ES-I3 (cell line): ENCODE data around the gene SHROOM1.

Experiments
- H3K36me3 ChIP-seq: 2 replicates; pipeline ENCODE4 v1.6.1; 2013; ENCODE audit warnings: mild to moderate bottlenecking, low read length, control low read depth, moderate library complexity; ENCODE audit not compliant: insufficient read depth
- H3K4me1 ChIP-seq: 2 replicates; pipeline ENCODE4 v1.6.1; 2013; ENCODE audit warnings: mild to moderate bottlenecking, control low read depth, low read length; ENCODE audit not compliant: insufficient read depth
- H3K9ac ChIP-seq: 2 replicates; pipeline ENCODE4 v1.6.1; 2013; ENCODE audit warnings: low read depth, mild to moderate bottlenecking, low read length, moderate library complexity
- H3K9me3 ChIP-seq: 2 replicates; pipeline ENCODE4 v1.6.1; 2013; ENCODE audit warnings: mild to moderate bottlenecking, low read length, moderate library complexity; ENCODE audit not compliant: control insufficient read depth, insufficient read depth

The SHROOM1 gene

GRCh38 chr5:132839426-132840301 lies 9.2 kb upstream of the SHROOM1 start:
- Histone ChIP-seq H3K4me1 (no peaks in the 10 kb centered on the region; the same call in 1 of the 2 replicates), H3K9ac (no peak overlapping the region)

GRCh38 chr5:132838516-132839282 lies 8.3 kb upstream of the SHROOM1 start:
- Histone ChIP-seq H3K9me3 (no peaks in the 10 kb centered on the region), H3K36me3 (no peaks in the 10 kb centered on the region), H3K4me1 (no peaks in the 10 kb centered on the region; the same call in 1 of the 2 replicates), H3K9ac (no peak overlapping the region)

More at GRCh38 chr5:132839426-132840301, 9.2 kb upstream of the SHROOM1 start:
- Histone ChIP-seq H3K36me3 (no peaks in the 10 kb centered on the region), H3K9me3 (no peaks in the 10 kb centered on the region)

DNA sequence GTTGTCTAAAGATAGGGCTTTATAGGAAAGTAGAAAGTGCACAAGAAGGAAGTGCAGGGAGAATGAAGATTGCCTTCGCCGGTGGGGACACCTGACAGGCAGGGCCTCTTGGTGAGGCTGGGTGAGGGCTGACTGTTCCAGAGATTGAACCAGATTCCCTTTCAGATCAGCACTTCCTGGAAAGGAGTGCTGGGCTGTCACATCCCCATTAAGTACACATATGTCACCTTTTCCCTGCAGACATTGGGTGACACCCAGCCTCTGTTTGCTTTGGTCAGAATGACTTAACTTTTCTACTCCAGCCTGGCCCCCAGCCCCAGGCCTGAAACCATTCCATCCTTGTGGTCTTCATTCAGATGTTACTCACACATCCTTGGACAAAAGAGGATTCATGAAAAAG lies 7.4 kb upstream of the SHROOM1 start:
- H3K4me1 ChIP-seq, result no peaks in the 10 kb centered on the region; the same call in 1 of the 2 replicates
- no peaks in the 10 kb centered on the region for H3K36me3 ChIP-seq
- no peak overlapping the region for H3K9ac ChIP-seq
- no peaks in the 10 kb centered on the region for H3K9me3 ChIP-seq

- no peak overlapping the region for H3K9ac ChIP-seq
- no peaks in the 10 kb centered on the region for H3K36me3 ChIP-seq
- H3K9me3 ChIP-seq, result no peaks in the 10 kb centered on the region
- H3K4me1 ChIP-seq, result no peaks in the 10 kb centered on the region; the same call in 1 of the 2 replicates
Measured at GRCh38 chr5:132836852-132837251, 6.4 kb upstream of the SHROOM1 start.

DNA sequence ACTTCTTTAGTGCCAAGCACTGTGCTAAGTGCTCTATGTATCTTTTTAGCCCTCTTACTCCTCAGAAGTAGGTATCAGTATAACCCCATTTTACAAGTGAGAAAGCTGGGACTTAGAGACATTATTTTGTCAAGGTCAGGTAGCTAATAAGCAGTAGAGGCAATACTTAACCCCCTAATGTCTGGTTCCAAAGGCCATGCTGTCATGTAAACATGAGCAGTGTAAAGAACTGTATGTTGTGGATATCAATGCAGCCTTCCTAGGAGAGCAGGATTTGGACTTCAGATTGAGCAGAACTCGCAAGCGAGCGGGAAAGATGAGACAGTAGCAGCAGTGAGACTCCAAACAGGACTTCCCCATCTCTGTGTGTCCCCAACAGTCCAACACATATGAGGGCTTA lies 3.6 kb upstream of the SHROOM1 start:
- Histone ChIP-seq H3K36me3 (no peaks in the 10 kb centered on the region), H3K9me3 (no peaks in the 10 kb centered on the region), H3K9ac (no peak overlapping the region), H3K4me1 (no peaks in the 10 kb centered on the region)

DNA sequence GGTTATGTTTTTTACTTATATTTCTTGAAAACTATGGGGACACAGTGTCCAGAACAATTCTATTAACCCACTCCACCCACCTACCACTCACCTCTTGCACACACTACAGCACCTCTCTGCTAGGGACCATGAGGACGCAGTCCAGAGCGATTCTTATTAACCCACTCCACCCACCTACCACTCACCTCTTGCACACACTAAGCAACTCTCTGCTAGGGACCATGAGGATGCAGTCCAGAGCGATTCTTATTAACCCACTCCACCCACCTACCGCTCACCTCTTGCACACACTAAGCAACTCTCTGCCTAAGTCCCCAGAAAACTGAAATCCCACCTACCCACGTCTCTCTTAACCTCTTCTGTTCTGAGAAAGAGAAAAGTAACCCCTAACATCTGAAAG lies 2.2 kb upstream of the SHROOM1 start:
- Histone ChIP-seq H3K9ac (no peak overlapping the region), H3K9me3 (no peaks in the 10 kb centered on the region)

GRCh38 chr5:132831095-132831860 lies 831 bp upstream of the SHROOM1 start:
- H3K36me3 ChIP-seq, result no peaks in the 10 kb centered on the region
- peak overlapping the region; percentile 86 for H3K9ac ChIP-seq
- H3K4me1 ChIP-seq, result peaks cover 5% of the 10 kb centered on the region; the same call in 1 of the 2 replicates
- H3K9me3 ChIP-seq, result no peaks in the 10 kb centered on the region

More for the DNA sequence above, 2.2 kb upstream of the SHROOM1 start:
- Histone ChIP-seq H3K36me3 (no peaks in the 10 kb centered on the region), H3K4me1 (no peaks in the 10 kb centered on the region)

GRCh38 chr5:132829742-132830435 lies 558 bp downstream of the SHROOM1 start:
- H3K9me3 ChIP-seq, result no peaks in the 10 kb centered on the region
- no peaks in the 10 kb centered on the region for H3K36me3 ChIP-seq
- H3K4me1 ChIP-seq, result peaks cover 9% of the 10 kb centered on the region; the same call in 1 of the 2 replicates
- H3K9ac ChIP-seq, result peak overlapping the region; percentile 86

DNA sequence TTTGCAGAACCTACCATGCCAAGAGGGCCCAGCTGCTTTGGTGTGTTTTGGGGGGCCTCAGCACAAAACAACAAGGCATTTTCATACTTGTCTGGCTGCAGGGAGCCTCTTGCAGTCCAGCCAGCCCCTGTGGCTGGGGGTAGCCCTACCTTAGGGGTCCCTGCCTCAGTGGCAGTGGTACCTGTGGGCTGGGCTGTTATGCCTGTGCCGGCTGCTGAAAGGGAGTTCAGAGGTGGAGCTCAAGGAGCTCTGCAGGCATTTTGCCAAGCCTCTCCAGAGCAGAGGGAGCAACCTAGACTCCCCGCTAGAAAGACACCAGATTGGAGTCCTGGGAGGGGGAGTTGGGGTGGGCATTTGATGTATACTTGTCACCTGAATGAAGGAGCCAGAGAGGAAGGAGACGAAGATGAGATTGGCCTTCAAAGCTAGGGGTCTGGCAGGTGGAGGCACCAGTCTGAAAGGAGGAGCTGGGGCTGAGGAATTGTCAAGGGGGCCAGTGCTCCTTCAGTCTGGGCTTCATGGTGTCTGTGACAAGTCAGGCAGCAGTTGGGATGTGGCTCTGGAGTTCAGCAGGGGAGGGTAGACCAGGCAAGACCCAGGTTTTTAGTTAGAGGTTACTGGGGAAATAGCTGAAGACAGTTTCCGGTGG lies 1.5 kb downstream of the SHROOM1 start:
- H3K9ac ChIP-seq, result no peak overlapping the region
- H3K4me1 ChIP-seq, result peaks cover 13% of the 10 kb centered on the region; the same call in 1 of the 2 replicates
- H3K9me3 ChIP-seq, result no peaks in the 10 kb centered on the region
- H3K36me3 ChIP-seq, result no peaks in the 10 kb centered on the region

GRCh38 chr5:132827943-132828673 lies 2.3 kb downstream of the SHROOM1 start:
- Histone ChIP-seq H3K4me1 (peaks cover 19% of the 10 kb centered on the region; the same call in 1 of the 2 replicates), H3K36me3 (no peaks in the 10 kb centered on the region), H3K9me3 (no peaks in the 10 kb centered on the region), H3K9ac (no peak overlapping the region)

DNA sequence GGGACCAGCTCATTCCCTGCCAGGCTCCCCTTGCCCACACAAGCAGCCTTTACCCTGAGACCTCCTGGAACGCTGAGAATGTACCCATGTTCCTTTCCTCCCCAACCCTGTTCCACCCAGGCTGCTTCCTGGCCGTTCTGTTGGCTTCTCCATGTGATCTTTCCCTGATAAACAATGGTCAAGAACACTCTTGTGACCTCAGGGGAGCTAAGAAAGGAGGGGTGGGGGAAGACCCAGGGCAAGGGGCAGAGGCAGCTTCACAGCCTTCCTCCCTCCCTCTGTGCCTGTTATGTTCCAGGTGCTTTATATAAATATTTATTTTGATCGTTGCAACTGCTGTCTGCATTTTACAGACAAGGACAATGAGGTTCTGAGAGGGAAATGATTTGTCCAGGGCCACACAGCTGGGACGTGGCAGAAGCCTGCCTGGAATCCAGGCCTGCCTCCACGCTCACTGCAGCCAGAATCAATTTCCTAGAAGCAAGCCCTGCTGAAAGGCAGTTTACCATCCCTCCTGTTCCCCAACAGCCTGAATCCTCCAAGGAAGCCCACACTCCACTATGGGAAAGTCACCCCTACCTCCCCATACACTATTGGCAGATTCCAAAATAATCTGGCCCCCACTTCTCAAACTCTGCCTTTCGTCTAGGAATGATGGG lies 3.9 kb downstream of the SHROOM1 start:
- Histone ChIP-seq H3K9me3 (no peaks in the 10 kb centered on the region), H3K36me3 (no peaks in the 10 kb centered on the region), H3K4me1 (peaks cover 19% of the 10 kb centered on the region; the same call in 1 of the 2 replicates), H3K9ac (peak overlapping the region; percentile 58; the same call in 1 of the 2 replicates)

DNA sequence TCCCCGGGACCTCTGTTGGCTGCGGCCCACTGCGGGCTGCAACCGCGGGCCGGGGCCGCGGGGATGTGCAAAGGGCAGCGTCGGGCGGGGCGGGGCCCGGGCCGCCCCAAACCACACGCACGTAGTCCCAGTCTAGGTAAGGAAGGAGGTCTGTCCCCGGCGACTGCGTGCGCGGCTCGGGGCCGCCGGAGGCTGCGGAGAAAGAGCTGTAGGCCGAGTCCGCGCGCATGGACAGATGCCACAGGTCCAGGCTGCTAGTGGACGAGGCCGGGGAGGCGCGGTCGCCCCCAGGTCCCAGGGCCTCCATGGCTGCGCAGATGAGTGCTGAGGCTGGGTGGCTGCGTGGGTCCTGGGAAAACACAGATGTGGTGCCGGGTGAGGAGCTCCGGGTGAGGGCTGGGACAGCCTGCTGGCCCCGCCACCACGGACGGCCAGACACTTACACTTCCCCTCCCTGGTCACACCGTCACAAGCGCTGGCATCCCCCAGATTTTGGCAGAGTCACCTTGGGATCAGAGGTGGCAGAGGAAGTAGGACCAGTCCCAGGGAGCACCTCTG lies 4.5 kb downstream of the SHROOM1 start:
- H3K9me3 ChIP-seq, result no peaks in the 10 kb centered on the region
- no peaks in the 10 kb centered on the region for H3K36me3 ChIP-seq
- peak overlapping the region; percentile 58 for H3K9ac ChIP-seq
- peaks cover 19% of the 10 kb centered on the region; the same call in 1 of the 2 replicates for H3K4me1 ChIP-seq
